HepG2 (cell line): ENCODE results near the gene LRRC3C. TPM values are rescaled to one million over a fixed set of nuclear protein-coding genes. Genes with fewer than 3 reads are reported as not detected.
A peak's percentile ranks its signal among the peaks of the same experiment; 100 is the strongest.

Source experiments
- ETV5 ChIP-seq: IDR thresholded peaks from 2 replicates; pipeline ENCODE4 v1.6.1; 2018; ENCODE audit warnings: missing biosample characterization, missing genetic modification reagents, inconsistent platforms, borderline replicate concordance
- HNRNPL ChIP-seq: fragments of 200-400 bp; formaldehyde crosslinking; IDR thresholded peaks from 2 replicates; pipeline ENCODE4 v1.6.1; 2017; ENCODE audit warnings: mild to moderate bottlenecking, low read depth, low read length
- JUNB ChIP-seq: sonication (generic); formaldehyde crosslinking; IDR thresholded peaks from 2 replicates; pipeline ENCODE4 v1.8.0; 2022; ENCODE audit warnings: missing genetic modification reagents, mild to moderate bottlenecking, borderline replicate concordance
- KDM6A ChIP-seq: IDR thresholded peaks from 2 replicates; pipeline ENCODE4 v1.6.1; 2016; ENCODE audit warnings: low read depth
- MEF2D ChIP-seq: sonication (generic); formaldehyde crosslinking; IDR thresholded peaks from 2 replicates; pipeline ENCODE4 v1.5.1; 2020; ENCODE audit warnings: mild to moderate bottlenecking, missing genetic modification reagents
- MIXL1 ChIP-seq: IDR thresholded peaks from 2 replicates; pipeline ENCODE4 v1.6.1; 2016
- NR1H2 ChIP-seq: sonication (generic); formaldehyde crosslinking; IDR thresholded peaks from 2 replicates; pipeline ENCODE4 v1.8.1; 2022; ENCODE audit warnings: low read depth, missing genetic modification reagents, borderline replicate concordance
- PCBP1 ChIP-seq: fragments of 200-400 bp; formaldehyde crosslinking; IDR thresholded peaks from 2 replicates; pipeline ENCODE4 v1.6.1; 2017; ENCODE audit warnings: mild to moderate bottlenecking, low read depth, low read length, borderline replicate concordance
- PPARG ChIP-seq: conservative IDR thresholded peaks from 2 replicates; pipeline ENCODE4 v1.6.1; 2016; ENCODE audit warnings: missing biosample characterization, missing genetic modification reagents
- ZEB1 ChIP-seq: IDR thresholded peaks from 2 replicates; pipeline ENCODE4 v1.6.1; 2012; ENCODE audit warnings: mild to moderate bottlenecking, low read depth, inconsistent platforms; ENCODE audit not compliant: insufficient replicate concordance
- ZFP41 ChIP-seq: sonication (generic); formaldehyde crosslinking; IDR thresholded peaks from 2 replicates; pipeline ENCODE4 v1.4.0; 2020; ENCODE audit warnings: mild to moderate bottlenecking, missing genetic modification reagents, borderline replicate concordance
- ZNF235 ChIP-seq: sonication (generic); formaldehyde crosslinking; IDR thresholded peaks from 2 replicates; pipeline ENCODE4 v1.8.1; 2023; ENCODE audit warnings: mild to moderate bottlenecking, missing genetic modification reagents, borderline replicate concordance
- ZNF24 ChIP-seq: fragments of 450-650 bp; IDR thresholded peaks from 2 replicates; pipeline ENCODE4 v1.6.1; 2017; ENCODE audit warnings: antibody characterized with exemption, mild to moderate bottlenecking
- ZNF598 ChIP-seq: sonication (generic); formaldehyde crosslinking; IDR thresholded peaks from 2 replicates; pipeline ENCODE4 v1.5.1; 2020; ENCODE audit warnings: mild to moderate bottlenecking, missing genetic modification reagents, borderline replicate concordance
- polyA plus RNA-seq, 8 experiments: library from polyadenylated mRNA; depleted of rRNA in 3 of 8; stranded (reverse) in 7 of 8; unstranded in 1 of 8; fragments of >200 nt; fragmentation: Illumina TruSeq in 4 of 8; extraction: Trizol in 4 of 8; gene quantifications; 2 replicates each; pipeline versions ENCODE4 v1.2.1 to v1.2.3, GENCODE V29; 2011 to 2016; ENCODE audit warnings: low read depth in 4 of 8, missing spikeins in 1 of 8, mixed read lengths in 1 of 8; ENCODE audit not compliant: insufficient read depth in 1 of 8
- total RNA-seq, 5 experiments: library from RNA; depleted of rRNA; stranded (reverse); fragments of >200 nt; fragmentation: Illumina TruSeq; extraction: Trizol; gene quantifications; 2 replicates each; pipeline ENCODE4 v1.2.3, GENCODE V29; 2016; ENCODE audit warnings: low read depth in 1 of 5
- TF ChIP-seq, protein P1 (sequence below): sonication (generic); formaldehyde crosslinking; conservative IDR thresholded peaks from 2 replicates; pipeline ENCODE4 v1.4.0; 2020; ENCODE audit warnings: missing genetic modification reagents
- TF ChIP-seq, protein P2 (sequence below): sonication (generic); formaldehyde crosslinking; IDR thresholded peaks from 2 replicates; pipeline ENCODE4 v1.8.1; 2023; ENCODE audit warnings: mild to moderate bottlenecking, missing genetic modification reagents, borderline replicate concordance
- TF ChIP-seq, protein P3 (sequence below): sonication (generic); formaldehyde crosslinking; conservative IDR thresholded peaks from 2 replicates; pipeline ENCODE4 v1.4.0; 2020; ENCODE audit warnings: missing genetic modification reagents
- TF ChIP-seq, protein P4 (sequence below): sonication (generic); formaldehyde crosslinking; IDR thresholded peaks from 2 replicates; pipeline ENCODE4 v1.4.0; 2020; ENCODE audit warnings: missing genetic modification reagents
- TF ChIP-seq, protein P5 (sequence below): sonication (generic); formaldehyde crosslinking; IDR thresholded peaks from 2 replicates; pipeline ENCODE4 v1.4.0; 2020; ENCODE audit warnings: missing genetic modification reagents
- TF ChIP-seq, protein P6 (sequence below): sonication (generic); formaldehyde crosslinking; IDR thresholded peaks from 2 replicates; pipeline ENCODE4 v1.8.0; 2022; ENCODE audit warnings: missing genetic modification reagents, mild to moderate bottlenecking, moderate library complexity, borderline replicate concordance

The LRRC3C gene
- total and polyA plus RNA-seq, 2 of the 13 experiments (the other 11 are each of a cell fraction or from before 2014, with no cell fraction given): 0.17 TPM; not detected in 1

DNA sequence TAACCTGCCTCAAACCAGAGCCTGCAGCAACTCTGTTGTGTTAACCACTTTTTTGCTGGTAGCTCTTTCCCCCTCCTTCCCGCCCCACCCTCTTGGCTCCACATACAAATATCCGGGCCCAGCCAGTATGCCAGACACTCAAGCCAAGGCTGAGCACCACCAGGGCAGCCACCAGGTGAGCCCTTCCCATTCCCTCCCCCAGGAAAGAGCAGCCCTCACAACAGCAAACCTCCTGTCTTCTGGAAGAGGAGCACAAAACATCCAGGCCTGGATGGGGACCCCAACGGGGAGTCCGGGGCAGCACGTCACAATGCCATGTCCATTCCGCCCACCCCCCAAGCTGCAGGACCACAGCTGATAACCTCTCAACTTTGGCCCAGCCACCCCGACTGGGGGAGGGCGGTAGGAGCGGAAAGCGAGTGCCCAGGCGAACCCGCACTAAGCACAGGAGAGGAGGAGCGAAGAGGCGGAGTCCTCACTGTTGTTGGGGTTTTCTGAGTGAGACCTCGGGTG is 888 bp upstream of the LRRC3C start (continued):
- TF ChIP-seq, protein P1, sequence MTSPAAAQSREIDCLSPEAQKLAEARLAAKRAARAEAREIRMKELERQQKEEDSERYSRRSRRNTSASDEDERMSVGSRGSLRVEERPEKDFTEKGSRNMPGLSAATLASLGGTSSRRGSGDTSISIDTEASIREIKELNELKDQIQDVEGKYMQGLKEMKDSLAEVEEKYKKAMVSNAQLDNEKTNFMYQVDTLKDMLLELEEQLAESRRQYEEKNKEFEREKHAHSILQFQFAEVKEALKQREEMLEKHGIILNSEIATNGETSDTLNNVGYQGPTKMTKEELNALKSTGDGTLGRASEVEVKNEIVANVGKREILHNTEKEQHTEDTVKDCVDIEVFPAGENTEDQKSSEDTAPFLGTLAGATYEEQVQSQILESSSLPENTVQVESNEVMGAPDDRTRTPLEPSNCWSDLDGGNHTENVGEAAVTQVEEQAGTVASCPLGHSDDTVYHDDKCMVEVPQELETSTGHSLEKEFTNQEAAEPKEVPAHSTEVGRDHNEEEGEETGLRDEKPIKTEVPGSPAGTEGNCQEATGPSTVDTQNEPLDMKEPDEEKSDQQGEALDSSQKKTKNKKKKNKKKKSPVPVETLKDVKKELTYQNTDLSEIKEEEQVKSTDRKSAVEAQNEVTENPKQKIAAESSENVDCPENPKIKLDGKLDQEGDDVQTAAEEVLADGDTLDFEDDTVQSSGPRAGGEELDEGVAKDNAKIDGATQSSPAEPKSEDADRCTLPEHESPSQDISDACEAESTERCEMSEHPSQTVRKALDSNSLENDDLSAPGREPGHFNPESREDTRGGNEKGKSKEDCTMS (CRISPR knock-in tag): no peak
- TF ChIP-seq MIXL1 (CRISPR knock-in tag) (peak; percentile 53; the same call in 1 of the 2 replicates), JUNB (CRISPR knock-in tag) (no peak), ZFP41 (no peak; the same call in 1 of the 2 replicates), HNRNPL (peak; percentile 82; the same call in 1 of the 2 replicates), KDM6A (peak; percentile 16; the same call in 1 of the 2 replicates), NR1H2 (CRISPR knock-in tag) (no peak), ZNF598 (CRISPR knock-in tag) (peak; percentile 23; the same call in 1 of the 2 replicates), ETV5 (CRISPR knock-in tag) (peak; percentile 58; the same call in 1 of the 2 replicates), MEF2D (CRISPR knock-in tag) (peak; percentile 32; the same call in 1 of the 2 replicates), ZEB1 (no peak), PCBP1 (peak; percentile 38; the same call in 1 of the 2 replicates), ZNF24 (no peak), PPARG (CRISPR knock-in tag) (peak; percentile 98), ZNF235 (CRISPR knock-in tag) (no peak)
- TF ChIP-seq, protein P2, sequence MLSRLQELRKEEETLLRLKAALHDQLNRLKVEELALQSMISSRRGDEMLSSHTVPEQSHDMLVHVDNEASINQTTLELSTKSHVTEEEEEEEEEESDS (CRISPR knock-in tag): 0 out of 2 replicates have a peak, but pooled peaks have one; percentile 55
- TF ChIP-seq, protein P3, sequence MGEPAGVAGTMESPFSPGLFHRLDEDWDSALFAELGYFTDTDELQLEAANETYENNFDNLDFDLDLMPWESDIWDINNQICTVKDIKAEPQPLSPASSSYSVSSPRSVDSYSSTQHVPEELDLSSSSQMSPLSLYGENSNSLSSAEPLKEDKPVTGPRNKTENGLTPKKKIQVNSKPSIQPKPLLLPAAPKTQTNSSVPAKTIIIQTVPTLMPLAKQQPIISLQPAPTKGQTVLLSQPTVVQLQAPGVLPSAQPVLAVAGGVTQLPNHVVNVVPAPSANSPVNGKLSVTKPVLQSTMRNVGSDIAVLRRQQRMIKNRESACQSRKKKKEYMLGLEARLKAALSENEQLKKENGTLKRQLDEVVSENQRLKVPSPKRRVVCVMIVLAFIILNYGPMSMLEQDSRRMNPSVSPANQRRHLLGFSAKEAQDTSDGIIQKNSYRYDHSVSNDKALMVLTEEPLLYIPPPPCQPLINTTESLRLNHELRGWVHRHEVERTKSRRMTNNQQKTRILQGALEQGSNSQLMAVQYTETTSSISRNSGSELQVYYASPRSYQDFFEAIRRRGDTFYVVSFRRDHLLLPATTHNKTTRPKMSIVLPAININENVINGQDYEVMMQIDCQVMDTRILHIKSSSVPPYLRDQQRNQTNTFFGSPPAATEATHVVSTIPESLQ (CRISPR knock-in tag): no peak
- TF ChIP-seq, protein P4, sequence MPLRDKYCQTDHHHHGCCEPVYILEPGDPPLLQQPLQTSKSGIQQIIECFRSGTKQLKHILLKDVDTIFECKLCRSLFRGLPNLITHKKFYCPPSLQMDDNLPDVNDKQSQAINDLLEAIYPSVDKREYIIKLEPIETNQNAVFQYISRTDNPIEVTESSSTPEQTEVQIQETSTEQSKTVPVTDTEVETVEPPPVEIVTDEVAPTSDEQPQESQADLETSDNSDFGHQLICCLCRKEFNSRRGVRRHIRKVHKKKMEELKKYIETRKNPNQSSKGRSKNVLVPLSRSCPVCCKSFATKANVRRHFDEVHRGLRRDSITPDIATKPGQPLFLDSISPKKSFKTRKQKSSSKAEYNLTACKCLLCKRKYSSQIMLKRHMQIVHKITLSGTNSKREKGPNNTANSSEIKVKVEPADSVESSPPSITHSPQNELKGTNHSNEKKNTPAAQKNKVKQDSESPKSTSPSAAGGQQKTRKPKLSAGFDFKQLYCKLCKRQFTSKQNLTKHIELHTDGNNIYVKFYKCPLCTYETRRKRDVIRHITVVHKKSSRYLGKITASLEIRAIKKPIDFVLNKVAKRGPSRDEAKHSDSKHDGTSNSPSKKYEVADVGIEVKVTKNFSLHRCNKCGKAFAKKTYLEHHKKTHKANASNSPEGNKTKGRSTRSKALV: no peak
- TF ChIP-seq, protein P5, sequence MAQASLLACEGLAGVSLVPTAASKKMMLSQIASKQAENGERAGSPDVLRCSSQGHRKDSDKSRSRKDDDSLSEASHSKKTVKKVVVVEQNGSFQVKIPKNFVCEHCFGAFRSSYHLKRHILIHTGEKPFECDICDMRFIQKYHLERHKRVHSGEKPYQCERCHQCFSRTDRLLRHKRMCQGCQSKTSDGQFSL (CRISPR knock-in tag): no peak; the same call in 1 of the 2 replicates
- TF ChIP-seq, protein P6, sequence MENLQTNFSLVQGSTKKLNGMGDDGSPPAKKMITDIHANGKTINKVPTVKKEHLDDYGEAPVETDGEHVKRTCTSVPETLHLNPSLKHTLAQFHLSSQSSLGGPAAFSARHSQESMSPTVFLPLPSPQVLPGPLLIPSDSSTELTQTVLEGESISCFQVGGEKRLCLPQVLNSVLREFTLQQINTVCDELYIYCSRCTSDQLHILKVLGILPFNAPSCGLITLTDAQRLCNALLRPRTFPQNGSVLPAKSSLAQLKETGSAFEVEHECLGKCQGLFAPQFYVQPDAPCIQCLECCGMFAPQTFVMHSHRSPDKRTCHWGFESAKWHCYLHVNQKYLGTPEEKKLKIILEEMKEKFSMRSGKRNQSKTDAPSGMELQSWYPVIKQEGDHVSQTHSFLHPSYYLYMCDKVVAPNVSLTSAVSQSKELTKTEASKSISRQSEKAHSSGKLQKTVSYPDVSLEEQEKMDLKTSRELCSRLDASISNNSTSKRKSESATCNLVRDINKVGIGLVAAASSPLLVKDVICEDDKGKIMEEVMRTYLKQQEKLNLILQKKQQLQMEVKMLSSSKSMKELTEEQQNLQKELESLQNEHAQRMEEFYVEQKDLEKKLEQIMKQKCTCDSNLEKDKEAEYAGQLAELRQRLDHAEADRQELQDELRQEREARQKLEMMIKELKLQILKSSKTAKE (CRISPR knock-in tag): peak; percentile 84; the same call in 1 of the 2 replicates
